ELF-1 (cell line): ENCODE data around the gene MPRIP.
"Not testable (repeated sequence)": the region's sequence is repeated elsewhere in the genome, so short reads cannot be mapped to it uniquely, and the experiment has no call there.

Experiments
- DNase-seq: peaks from one replicate; pipeline ENCODE4 v3.0.0-alpha.2; 2016; ENCODE audit warnings: low read depth, low spot score

Gene MPRIP

DNA sequence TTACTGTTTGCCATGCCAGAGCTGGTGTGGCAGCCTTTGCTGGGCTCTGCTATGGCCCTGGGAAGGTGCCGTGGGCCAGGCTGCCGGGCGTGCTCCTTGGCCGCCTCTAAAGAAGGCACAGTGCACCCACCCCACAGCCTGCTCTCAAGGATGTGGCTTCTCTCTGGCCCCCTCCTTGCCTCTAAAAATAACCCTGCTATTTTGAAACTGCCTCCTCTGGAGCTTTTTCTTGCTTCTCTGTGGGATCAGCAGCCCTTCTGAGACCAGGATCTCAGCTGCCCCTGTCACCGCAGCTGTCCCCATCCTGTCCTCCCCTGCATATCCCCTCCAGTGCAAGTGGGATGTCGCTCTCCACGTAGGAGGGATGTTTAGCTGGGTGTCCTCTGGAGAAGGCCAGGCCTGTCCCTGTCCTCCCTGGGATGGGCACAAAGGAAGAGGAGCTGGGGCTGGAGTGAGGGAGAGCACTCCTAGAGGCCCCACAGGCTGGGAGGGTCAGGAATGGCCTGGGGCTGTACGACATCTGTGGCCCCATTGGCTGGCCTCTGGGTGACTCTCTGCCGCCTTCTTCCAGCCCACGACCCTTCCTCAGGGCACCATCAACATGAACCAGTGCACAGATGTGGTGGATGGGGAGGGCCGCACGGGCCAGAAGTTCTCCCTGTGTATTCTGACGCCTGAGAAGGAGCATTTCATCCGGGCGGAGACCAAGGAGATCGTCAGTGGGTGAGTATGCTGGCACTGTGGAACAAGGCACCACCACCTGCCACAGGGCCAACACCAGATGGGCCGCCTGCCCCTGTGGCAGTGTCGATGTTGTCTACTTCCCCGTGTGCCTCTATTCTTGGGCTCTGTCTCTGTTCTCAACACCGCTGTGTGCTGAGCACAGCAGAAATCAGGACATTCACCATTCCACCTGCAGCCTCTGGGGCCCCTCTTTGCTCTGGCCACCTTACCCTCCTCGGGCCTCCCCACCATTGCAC, 84.2 kb downstream of the MPRIP start:
- no peak for DNase-seq

GRCh38 chr17:17127156-17127555, 84.9 kb downstream of the MPRIP start:
- no peak for DNase-seq

- DNase-seq = no peak
These were observed 85.6 kb downstream of the MPRIP start for GRCh38 chr17:17127730-17128291.

- DNase-seq = no peak
These were observed 86.3 kb downstream of the MPRIP start for GRCh38 chr17:17128476-17129075.

GRCh38 chr17:17129466-17129865, 87.2 kb downstream of the MPRIP start:
- no peak for DNase-seq

- no peak for DNase-seq
These were observed 88.0 kb downstream of the MPRIP start for GRCh38 chr17:17130077-17130844.

DNA sequence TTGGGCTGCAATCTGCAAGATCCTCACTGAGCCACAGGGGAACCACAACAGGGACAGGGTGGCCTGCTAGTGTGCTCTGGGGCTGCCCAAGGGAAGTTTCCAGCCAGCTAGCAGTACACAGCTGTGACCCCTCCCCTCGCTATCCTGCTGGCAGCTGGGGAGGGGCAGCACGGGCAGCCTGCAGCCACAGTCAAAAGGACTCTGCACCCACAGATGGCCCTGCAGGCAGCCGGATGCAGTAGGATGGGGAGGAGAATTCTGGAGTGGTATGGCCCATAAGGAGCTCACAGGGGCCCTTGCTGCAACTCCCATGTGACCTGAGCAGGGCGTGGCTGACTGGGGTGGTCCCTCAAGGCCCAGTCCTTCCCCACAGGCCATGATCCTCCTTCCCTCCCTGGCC, 89.6 kb downstream of the MPRIP start:
- DNase-seq = no peak

- no peak for DNase-seq
These were observed 90.5 kb downstream of the MPRIP start for GRCh38 chr17:17132746-17133145.

GRCh38 chr17:17134051-17134956, 92.0 kb downstream of the MPRIP start:
- DNase-seq = no peak

DNA sequence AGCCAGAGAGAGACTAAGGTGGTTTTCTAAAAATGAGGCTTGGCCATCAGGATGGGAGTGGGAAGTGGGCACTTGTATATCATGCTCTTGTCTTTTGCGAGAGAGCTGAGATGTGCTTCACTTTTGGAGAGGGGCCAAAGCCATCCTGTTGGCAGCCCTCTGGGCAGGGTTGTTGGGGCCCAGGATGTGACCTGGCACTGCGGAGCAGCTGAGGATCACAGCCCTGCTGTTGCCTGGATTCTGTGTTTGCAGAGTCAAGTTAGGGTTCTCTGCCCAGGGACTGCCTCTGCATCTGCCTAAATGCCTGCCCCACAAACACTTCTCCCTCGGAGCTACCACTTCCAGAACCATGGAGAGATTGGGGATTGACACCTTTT, 92.7 kb downstream of the MPRIP start:
- DNase-seq = no peak

DNA sequence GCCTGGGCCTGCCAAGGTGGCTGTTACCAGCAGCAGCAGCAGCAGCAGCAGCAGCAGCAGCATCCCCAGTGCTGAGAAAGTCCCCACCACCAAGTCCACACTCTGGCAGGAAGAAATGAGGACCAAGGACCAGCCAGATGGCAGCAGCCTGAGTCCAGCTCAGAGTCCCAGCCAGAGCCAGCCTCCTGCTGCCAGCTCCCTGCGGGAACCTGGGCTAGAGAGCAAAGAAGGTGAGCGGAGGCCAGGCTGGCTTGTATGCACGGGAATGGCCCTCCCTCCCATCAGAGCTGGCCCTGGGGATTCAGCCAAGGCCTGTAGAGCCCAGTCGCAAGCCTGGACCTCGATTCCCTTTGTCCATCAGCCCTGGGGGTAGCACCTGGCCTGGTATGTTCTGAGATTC, 94.0 kb downstream of the MPRIP start:
- not testable (repeated sequence) for DNase-seq

- no peak for DNase-seq
These were observed 95.7 kb downstream of the MPRIP start for GRCh38 chr17:17137731-17138585.

- no peak for DNase-seq
These were observed 97.8 kb downstream of the MPRIP start for GRCh38 chr17:17139972-17140589.

GRCh38 chr17:17140590-17140980, 98.3 kb downstream of the MPRIP start:
- DNase-seq = no peak

DNA sequence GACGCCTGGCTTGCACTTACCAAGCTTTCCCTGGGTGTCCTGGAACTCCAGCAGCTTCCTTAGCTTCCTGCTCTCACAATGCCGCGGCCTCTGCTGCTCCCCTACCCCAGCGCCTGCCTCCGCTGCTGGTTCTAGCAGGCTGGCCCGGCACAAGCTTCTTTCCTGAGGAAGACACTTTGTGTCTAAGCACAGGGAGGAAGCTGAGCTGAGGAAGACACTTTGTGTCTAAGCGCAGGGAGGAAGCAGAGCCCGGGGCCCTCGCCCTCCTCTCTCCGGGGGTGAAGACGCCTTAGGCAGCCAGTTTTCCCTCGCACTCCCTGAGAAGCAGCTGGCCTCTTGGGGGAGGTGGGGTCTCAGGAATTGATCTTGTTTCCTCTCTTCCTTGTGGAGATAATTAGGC, 99.0 kb downstream of the MPRIP start:
- DNase-seq = no peak

DNA sequence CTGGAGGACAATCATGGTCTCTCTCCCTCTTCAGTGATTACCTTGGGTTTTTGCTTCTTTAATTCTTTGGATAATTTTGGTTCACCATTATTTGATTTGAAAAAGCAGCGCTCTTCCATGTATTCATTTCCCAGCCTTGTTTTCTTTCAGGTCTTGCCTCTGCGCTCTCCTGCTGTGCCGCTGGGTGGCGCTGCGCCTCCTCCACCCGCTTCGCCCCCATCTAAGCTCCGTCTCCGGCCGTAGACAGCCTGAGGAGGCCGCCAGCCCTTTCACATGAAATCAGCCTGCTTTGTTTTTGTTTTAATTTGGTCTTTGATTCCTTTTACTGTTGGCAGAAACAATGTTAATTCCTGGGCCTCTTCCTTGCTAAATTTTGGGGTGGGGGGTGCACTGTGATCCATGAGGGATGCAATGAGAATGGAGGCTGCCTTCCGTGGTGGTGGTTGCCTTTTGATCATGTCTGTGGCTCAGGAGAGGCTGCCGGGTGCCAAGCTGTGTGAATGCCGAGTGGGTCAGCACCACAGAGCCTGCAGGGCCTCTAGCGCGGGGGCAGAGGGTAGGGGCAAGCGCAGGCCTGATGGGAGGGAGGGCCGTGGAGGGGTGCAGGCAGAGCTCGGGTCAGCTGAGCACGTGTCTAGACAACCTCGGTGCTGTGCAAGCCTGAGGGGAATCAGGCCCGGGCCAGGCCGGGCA, 99.7 kb downstream of the MPRIP start:
- peak; percentile 72 for DNase-seq

DNA sequence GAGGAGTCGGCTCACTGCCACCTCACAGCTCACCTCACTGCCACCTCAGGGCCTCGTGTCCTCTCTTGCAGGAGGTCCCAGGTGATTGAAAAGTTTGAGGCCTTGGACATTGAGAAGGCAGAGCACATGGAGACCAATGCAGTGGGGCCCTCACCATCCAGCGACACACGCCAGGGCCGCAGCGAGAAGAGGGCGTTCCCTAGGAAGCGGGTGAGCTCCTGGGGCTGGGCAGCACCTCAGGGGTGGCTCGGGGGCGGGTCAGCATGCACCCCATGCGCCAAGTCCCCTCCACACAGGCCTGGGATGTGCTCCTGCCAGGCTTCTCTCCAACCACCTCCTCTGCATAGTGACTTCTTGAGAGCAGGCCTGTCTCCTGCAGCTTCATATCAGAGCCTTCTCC, 100.3 kb downstream of the MPRIP start:
- no peak for DNase-seq

- DNase-seq = no peak
These were observed 101.2 kb downstream of the MPRIP start for GRCh38 chr17:17143501-17143900.

GRCh38 chr17:17144061-17144460, 101.8 kb downstream of the MPRIP start:
- DNase-seq = peak; percentile 12
